Epidermal melanocyte (primary cell): ENCODE measurements around the gene HJV.
"Not testable (repeated sequence)": the region's sequence is repeated elsewhere in the genome, so short reads cannot be mapped to it uniquely, and the experiment has no call there.

Experiments
- DNase-seq: peaks from one replicate; pipeline ENCODE4 v3.0.0; 2011; ENCODE audit warnings: low spot score; ENCODE audit not compliant: insufficient read length

HJV gene

GRCh38 chr1:146021622-146022402 lies at the start of gene HJV:
TSS of gene HJV (minus strand) at chr1:146021735. CDS start at chr1:146020231, 1,504 bp downstream.
- DNase-seq, result no peak

- DNase-seq, result not testable (repeated sequence)
Measured at GRCh38 chr1:146059148-146059547, 37.6 kb upstream of the HJV start.

DNA sequence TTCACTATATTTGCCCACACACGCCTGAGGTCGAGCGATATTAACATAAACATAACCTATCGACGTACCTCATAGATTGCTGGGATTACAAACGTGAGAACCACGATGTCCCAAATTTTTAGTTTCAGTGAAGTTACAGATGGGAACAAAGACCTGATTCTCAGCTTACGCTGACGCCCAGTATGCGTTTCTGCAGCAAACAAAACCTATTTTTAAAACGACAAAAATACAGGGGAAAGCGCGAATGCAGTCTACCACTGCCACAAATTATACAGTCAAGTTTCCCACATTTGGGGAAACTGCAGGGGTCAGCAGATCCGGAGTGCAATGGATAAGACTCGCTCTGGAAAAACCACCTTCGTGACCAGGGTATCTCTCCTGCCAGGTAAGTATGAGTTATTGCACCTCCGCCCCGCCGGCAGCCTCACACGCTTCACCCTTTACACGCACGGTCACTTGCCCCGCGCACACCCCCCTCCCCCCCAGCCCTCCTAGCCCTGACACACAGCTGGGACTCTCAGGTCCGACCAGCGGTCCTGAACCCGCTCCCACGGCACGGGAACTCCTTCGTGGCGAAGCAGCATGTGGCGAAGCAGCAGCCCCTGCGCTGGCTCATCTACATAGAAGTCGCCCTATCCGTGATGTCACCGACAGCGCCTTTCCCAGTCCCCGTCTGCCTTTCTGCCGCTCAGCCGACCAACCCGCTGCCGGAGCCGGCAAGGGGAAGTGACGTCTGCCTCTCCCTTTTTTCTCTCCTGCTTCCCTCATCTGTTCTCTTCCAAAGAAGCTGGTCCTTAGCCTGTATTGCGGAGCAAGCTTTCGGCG lies 30.5 kb upstream of the HJV start:
- not testable (repeated sequence) for DNase-seq

- DNase-seq, result no peak
Measured at GRCh38 chr1:146051452-146051851, 29.9 kb upstream of the HJV start.

DNA sequence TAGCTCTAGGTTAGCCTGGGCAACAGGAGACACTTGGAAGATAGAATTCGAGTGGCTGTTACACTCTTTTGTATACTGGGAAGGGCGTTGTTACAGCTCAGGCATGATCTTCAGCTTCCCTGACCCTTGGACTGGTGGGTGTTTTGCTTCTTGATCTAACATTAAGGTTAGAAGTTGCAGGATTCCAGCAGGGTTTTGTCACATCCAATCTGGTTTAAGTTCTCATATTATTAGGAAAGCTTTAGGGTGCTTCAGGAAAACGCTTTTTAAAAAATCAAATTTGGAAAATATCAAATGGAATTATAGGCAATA lies 29.1 kb upstream of the HJV start:
- not testable (repeated sequence) for DNase-seq

DNA sequence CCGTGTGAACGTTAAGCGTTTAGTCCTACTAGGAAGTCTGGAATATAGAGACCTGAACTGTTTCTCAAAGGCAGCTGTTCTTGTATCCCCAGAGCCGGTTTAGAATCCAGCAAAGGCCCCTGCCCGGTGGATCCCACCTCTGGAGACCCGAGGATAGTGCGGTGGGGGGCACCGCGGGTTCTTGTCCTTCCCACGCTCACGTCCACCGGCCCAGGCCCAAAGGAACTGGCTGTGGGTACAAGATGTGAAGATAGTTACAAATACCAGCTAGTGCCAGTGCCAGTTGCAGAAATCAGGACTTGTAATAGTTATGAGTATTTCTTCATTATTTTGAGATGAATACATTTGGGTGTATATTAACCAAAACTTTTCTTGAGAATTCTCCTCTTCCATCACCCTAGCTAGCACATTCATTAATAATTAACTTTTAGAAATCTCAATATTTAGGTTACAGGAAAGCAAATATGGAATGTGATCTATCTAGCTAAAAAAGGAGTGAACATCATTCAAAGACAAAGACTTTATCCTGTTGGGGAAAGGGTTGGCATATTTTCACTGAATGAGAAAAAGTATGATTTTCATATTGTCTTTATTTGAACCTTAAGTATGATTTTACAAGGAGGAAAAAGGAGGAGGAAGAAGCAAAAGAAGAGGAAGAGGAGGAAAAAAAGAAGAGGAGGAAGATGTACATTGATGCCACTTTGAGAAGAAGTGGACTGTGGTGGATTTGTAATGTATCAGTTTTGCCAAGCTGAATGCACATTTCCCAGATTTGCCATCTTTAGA lies 28.5 kb upstream of the HJV start:
- not testable (repeated sequence) for DNase-seq

- no peak for DNase-seq
Measured at GRCh38 chr1:146049436-146049835, 27.9 kb upstream of the HJV start.

- not testable (repeated sequence) for DNase-seq
Measured at GRCh38 chr1:146048514-146049115, 27.1 kb upstream of the HJV start.

- DNase-seq, result no peak
Measured at GRCh38 chr1:146046664-146047063, 25.1 kb upstream of the HJV start.

DNA sequence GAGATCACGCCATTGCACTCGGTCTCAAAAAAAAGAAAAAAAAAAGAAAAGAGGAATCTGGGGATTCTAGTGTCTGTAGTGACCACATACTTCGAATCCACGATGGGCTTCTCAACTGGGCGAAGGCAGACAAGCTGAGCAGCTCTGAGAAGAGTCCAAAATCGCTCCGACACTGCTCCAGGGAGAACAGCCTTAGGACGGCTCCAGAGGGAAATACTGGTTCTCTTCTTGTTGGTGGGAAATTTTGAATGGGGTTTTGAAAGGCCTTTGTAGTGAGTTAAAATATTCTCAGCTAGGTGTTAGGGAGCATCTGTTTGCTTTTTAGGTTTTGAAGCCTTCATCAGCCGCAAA lies 18.3 kb upstream of the HJV start:
- no peak for DNase-seq

GRCh38 chr1:146036965-146037646 lies 15.6 kb upstream of the HJV start:
- no peak for DNase-seq

GRCh38 chr1:146036241-146036964 lies 14.9 kb upstream of the HJV start:
- DNase-seq, result no peak

DNA sequence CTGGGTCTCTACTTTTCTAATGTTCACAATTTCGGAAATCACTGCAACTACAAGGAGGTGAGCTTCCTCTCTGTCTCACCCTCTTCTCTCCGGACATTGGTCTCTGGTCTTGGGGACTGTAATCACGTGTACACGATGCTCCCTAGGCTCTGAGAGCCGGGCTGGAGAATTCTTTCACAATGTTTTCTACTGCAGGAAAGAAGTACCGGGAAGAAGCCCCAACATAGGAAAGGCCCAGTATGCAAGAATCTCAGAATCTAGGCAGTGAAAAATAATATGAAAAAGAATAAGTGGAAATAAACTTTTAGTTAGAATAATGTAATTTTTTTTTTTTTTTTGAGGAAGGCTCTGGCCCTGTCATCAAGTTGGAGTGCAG lies 13.5 kb upstream of the HJV start:
- DNase-seq, result no peak

DNA sequence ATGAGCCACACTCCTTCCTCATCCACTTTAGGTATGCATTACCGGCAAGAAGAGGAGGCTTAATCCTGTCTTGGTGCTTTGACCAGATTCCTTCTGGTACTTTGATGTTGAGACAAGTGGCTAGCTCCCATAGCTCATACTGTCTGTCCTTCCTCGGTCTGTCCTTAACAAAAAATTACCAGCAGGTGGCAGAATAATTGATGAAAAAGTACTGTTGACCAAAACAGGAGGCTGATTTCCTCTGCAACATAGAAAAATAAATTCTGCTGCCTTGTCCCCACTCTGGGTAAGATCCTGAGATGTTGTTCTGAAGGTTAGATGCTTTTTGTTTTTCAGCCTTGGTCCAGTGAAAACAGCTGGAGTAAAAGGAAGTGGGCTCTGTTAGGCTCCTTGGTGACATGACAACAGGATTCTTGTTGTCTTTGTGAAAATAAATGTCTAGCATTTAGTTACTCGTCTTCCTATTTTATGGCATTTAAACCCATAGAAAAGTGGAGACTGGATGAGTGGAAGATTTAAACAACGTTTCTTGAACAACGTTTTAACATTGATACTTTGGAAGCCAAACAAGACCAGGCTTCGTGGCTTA lies 11.2 kb upstream of the HJV start:
- DNase-seq, result no peak

GRCh38 chr1:146031476-146031875 lies 9.9 kb upstream of the HJV start:
- DNase-seq, result no peak

DNA sequence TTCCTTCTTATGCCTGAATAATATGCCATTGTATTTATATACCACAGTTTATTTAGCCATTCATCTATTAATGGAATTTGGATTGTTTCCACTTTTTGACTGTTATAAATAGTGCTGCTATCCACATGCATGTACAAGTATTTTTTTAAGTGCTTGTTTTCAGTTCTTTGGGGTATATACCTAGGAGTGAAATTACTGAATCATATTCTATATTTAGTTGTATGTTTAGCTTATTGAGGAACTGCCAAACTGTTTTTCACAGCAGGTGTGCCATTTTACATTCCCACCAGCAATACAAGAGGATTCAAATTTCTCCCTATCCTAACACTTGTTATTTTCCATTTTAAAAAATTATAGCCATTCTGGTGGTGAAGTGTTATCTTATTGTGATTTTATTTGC lies 7.6 kb upstream of the HJV start:
- no peak for DNase-seq

- not testable (repeated sequence) for DNase-seq
Measured at GRCh38 chr1:146026650-146027049, 5.1 kb upstream of the HJV start.

- DNase-seq, result not testable (repeated sequence)
Measured at GRCh38 chr1:146025787-146026495, 4.4 kb upstream of the HJV start.

DNA sequence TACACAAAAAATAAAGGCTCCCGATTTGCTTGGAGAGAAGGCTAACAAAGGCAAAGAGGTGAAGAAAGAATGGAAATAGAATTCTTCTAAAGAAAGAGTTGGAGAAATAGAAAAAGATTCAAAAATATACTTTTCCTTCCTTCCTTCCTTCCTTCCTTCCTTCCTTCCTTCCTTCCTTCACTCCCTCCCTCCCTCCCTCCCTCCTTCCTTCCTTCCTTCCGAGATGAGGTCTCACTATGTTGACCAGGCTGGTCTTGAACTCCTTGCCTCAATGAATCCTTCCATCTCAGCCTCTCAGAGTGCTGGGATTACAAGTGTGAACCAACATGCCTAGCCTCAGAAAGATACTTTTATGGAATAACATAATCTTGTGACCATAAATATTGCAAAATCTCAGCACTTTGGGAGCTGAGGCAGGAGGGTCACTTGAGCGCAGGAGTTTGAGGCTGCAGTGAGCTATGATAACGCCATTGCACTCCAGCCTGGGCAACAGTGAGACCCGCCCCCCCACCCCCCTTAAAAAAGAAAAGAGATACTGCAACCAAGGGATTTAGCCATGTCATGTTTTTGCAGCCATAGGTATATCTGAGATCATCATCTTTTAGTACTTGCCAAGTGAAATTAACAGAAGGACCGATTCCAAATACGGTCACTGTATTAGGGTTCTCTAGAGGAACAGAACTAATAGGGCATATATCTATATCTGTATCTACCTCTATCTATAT lies 1.0 kb upstream of the HJV start:
- no peak for DNase-seq
